B cell (primary cell): ENCODE measurements around the gene RBM6. TPM values are rescaled to one million over a fixed set of nuclear protein-coding genes. Genes with fewer than 3 reads are reported as not detected.

Experiments used
- ATAC-seq: fragments of 200-7000 bp; cut with Tn5 transposase; one replicate; pipeline ENCODE4 v1.10.0; 2021; ENCODE audit warnings: low read depth, mild to moderate bottlenecking, moderate number of reproducible peaks, moderate library complexity
- CTCF ChIA-PET: fragments of 350-600 bp; sonication (Branson Sonifier 250); formaldehyde crosslinking; loops from one replicate; lab custom pipeline; 2021; ENCODE audit warnings: antibody characterized with exemption, inconsistent platforms; lab: Charles Lee
- POLR2A ChIA-PET: fragments of 350-600 bp; sonication (Branson Sonifier 250); formaldehyde crosslinking; loops from one replicate; lab custom pipeline; 2021; ENCODE audit warnings: antibody characterized with exemption; lab: Charles Lee
- DNase-seq: peaks from one replicate; pipeline ENCODE4 v3.0.0; 2013
- H2AFZ ChIP-seq: 2 replicates; pipeline ENCODE4 v1.6.1; 2012; ENCODE audit warnings: mild to moderate bottlenecking, low read depth, low read length; ENCODE audit not compliant: insufficient read depth, poor library complexity, severe bottlenecking
- H3K27ac ChIP-seq, 2 donors: 1 replicate in 1 of 2; 2 replicates in 1 of 2; pipeline ENCODE4 v1.5.1; 2012 to 2013; ENCODE audit warnings: low read length in 2 of 2, mild to moderate bottlenecking in 2 of 2, moderate library complexity in 1 of 2
- H3K27me3 ChIP-seq, 4 experiments: fragments of 200-600 bp in 1 of 4; sonication (generic) in 1 of 4; replicated peaks in 1 of 4; 1 replicate in 2 of 4; 2 replicates in 2 of 4; pipeline versions ENCODE4 v1.6.1 to v1.7.0; 2013 to 2016; ENCODE audit warnings: low read length in 3 of 4, mild to moderate bottlenecking in 2 of 4, mixed read lengths in 1 of 4, moderate library complexity in 1 of 4; ENCODE audit not compliant: insufficient read depth in 4 of 4, control insufficient read depth in 3 of 4; ENCODE audit errors: control extremely low read depth in 1 of 4
- H3K36me3 ChIP-seq, 2 experiments: replicated peaks in 1 of 2; 1 replicate in 1 of 2; 2 replicates in 1 of 2; pipeline versions ENCODE4 v1.6.1 to v1.7.1; 2013; ENCODE audit warnings: low read length in 1 of 2; ENCODE audit not compliant: insufficient read depth in 2 of 2, control insufficient read depth in 1 of 2; ENCODE audit errors: control extremely low read depth in 1 of 2, extremely low read depth in 1 of 2
- H3K4me1 ChIP-seq, 2 donors: fragments of 200-600 bp in 1 of 2; sonication (generic) in 1 of 2; 1 replicate in 1 of 2; 2 replicates in 1 of 2; pipeline versions ENCODE4 v1.5.1 to v1.6.1; 2013 to 2017; ENCODE audit warnings: low read length in 2 of 2; ENCODE audit not compliant: control insufficient read depth in 2 of 2, insufficient read depth in 2 of 2
- H3K4me2 ChIP-seq: replicated peaks from 2 replicates; pipeline ENCODE3; 2012; ENCODE audit warnings: mild to moderate bottlenecking, low read depth, low read length; ENCODE audit not compliant: poor library complexity, severe bottlenecking
- H3K4me3 ChIP-seq, 5 experiments: fragments of 200-600 bp in 1 of 5; sonication (generic) in 1 of 5; 1 replicate in 3 of 5; 2 replicates in 2 of 5; pipeline versions ENCODE4 v1.5.1 to v1.7.0; 2011 to 2016; ENCODE audit warnings: low read length in 4 of 5, mild to moderate bottlenecking in 4 of 5, low read depth in 2 of 5, control low read depth in 1 of 5, moderate library complexity in 1 of 5; ENCODE audit not compliant: insufficient read depth in 1 of 5; ENCODE audit errors: control extremely low read depth in 1 of 5, extremely low read depth in 1 of 5
- H3K79me2 ChIP-seq: fragments of 200-600 bp; sonication (generic); one replicate; pipeline ENCODE4 v1.6.0; 2016; ENCODE audit warnings: low read length; ENCODE audit not compliant: control insufficient read depth, insufficient read depth
- H3K9ac ChIP-seq: fragments of 200-600 bp; sonication (generic); 2 replicates; pipeline ENCODE4 v1.6.1; 2017; ENCODE audit warnings: mild to moderate bottlenecking, low read length, moderate library complexity
- H3K9me3 ChIP-seq, 3 donors: one replicate each; pipeline versions ENCODE4 v1.6.1 to v1.7.1; 2013; ENCODE audit warnings: low read length in 2 of 3; ENCODE audit not compliant: control insufficient read depth in 2 of 3, insufficient read depth in 1 of 3; ENCODE audit errors: control extremely low read depth in 1 of 3
- H4K20me1 ChIP-seq: 2 replicates; pipeline ENCODE4 v1.6.0; 2012; ENCODE audit warnings: mild to moderate bottlenecking, low read length; ENCODE audit not compliant: insufficient read depth, control insufficient read depth, poor library complexity, severe bottlenecking
- H3K27ac Mint-ChIP-seq: one replicate; pipeline ENCODE4 v1.8.0; 2021; ENCODE audit warnings: mixed read lengths
- H3K27me3 Mint-ChIP-seq: one replicate; pipeline ENCODE4 v1.8.0; 2021; ENCODE audit warnings: mixed read lengths
- H3K4me1 Mint-ChIP-seq: one replicate; pipeline ENCODE4 v1.8.0; 2021; ENCODE audit warnings: mixed read lengths
- H3K4me3 Mint-ChIP-seq: one replicate; pipeline ENCODE4 v1.8.0; 2021; ENCODE audit warnings: mixed read lengths
- H3K9me3 Mint-ChIP-seq: one replicate; pipeline ENCODE4 v1.8.0; 2022; ENCODE audit warnings: mixed read lengths; ENCODE audit not compliant: insufficient read depth
- EZH2 ChIP-seq: IDR thresholded peaks from 2 replicates; pipeline ENCODE4 v1.6.1; 2012; ENCODE audit warnings: borderline replicate concordance, low read depth, mild to moderate bottlenecking, moderate library complexity, low read length; ENCODE audit not compliant: insufficient read depth, poor library complexity, severe bottlenecking
- WGBS: methylation state at CpG from one replicate; pipeline ENCODE4 v1.1.5; 2013; ENCODE audit warnings: missing lambda C conversion rate; ENCODE audit not compliant: insufficient coverage; 5-methylcytosine and 5-hydroxymethylcytosine counted together
- intact Hi-C: fragments of 100-400 bp; cut with micrococcal nuclease; formaldehyde crosslinking; loops from one replicate; pipeline ENCODE4 v1.10.0; 2022
- polyA plus RNA-seq: library from polyadenylated mRNA; depleted of rRNA; stranded (reverse); fragments of >200 nt; gene quantifications from 2 replicates; pipeline ENCODE4 v1.2.3, GENCODE V29; 2012
- total RNA-seq, 2 donors: library from RNA; stranded (reverse); fragments of 120-200 nt in 1 of 2; gene quantifications; 1 replicate in 1 of 2; 2 replicates in 1 of 2; pipeline versions ENCODE4 v1.2.3 to v1.2.4, GENCODE V29; 2013 to 2022
- TF ChIP-seq, protein P1 (sequence below): fragments of 200-600 bp; IDR thresholded peaks from one replicate; pipeline ENCODE4 v1.8.0; 2022; ENCODE audit warnings: antibody characterized with exemption, mild to moderate bottlenecking

Gene RBM6
- total and polyA plus RNA-seq, 2 donors (not counting 1 experiment from before 2014, with no cell fraction given): 223 to 285 TPM

DNA sequence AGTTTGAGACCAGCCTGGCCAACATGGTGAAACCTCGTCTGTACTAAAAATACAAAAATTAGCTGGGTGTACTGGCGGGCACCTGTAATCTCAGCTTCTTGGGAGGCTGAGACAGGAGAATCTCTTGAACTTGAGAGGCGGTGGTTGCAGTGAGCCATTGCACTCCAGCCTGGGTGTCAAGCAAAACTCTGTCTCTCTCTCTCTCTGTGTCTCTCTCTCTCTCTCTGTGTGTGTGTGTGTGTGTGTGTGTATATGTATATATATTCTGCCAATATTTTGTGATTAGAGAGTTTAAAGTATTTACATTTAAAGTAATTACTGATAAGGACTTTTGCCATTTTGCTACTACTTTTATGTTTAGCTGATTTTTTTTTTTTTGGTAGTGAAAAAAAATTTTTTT lies 15.7 kb downstream of the RBM6 start:
- POLR2A ChIA-PET: interaction anchor here (0.6 to 0.7 kb wide), 2 partner anchors 90 to 125 kb away, joined by 3 read pairs; no protein-coding TSS in a partner anchor
- H3K4me1 Mint-ChIP-seq: peaks cover 28% of the 10 kb centered on the region
- H3K27ac ChIP-seq: no peak overlapping the region
- no peak overlapping the region for H3K9ac ChIP-seq
- CTCF ChIA-PET: no interaction called here
- no peak overlapping the region for H2AFZ ChIP-seq
- H3K4me3 Mint-ChIP-seq: no peak overlapping the region
- WGBS: 100% methylated on average over 2 of the region's 3 CpGs
- H3K36me3 ChIP-seq: no peaks in the 10 kb centered on the region
- H3K27ac Mint-ChIP-seq: no peak overlapping the region
- intact Hi-C loops: no loop called here
- no peaks in the 10 kb centered on the region for H3K9me3 Mint-ChIP-seq
- no peaks in the 10 kb centered on the region for H3K4me1 ChIP-seq
- ATAC-seq: no peak
- H3K9me3 ChIP-seq: no peaks in the 10 kb centered on the region
- H3K27me3 ChIP-seq: no peaks in the 10 kb centered on the region
- TF ChIP-seq, protein P1, sequence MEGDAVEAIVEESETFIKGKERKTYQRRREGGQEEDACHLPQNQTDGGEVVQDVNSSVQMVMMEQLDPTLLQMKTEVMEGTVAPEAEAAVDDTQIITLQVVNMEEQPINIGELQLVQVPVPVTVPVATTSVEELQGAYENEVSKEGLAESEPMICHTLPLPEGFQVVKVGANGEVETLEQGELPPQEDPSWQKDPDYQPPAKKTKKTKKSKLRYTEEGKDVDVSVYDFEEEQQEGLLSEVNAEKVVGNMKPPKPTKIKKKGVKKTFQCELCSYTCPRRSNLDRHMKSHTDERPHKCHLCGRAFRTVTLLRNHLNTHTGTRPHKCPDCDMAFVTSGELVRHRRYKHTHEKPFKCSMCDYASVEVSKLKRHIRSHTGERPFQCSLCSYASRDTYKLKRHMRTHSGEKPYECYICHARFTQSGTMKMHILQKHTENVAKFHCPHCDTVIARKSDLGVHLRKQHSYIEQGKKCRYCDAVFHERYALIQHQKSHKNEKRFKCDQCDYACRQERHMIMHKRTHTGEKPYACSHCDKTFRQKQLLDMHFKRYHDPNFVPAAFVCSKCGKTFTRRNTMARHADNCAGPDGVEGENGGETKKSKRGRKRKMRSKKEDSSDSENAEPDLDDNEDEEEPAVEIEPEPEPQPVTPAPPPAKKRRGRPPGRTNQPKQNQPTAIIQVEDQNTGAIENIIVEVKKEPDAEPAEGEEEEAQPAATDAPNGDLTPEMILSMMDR: no peak
- TF ChIP-seq EZH2: no peak
- H3K4me2 ChIP-seq: no peak overlapping the region
- no peak overlapping the region for H3K4me3 ChIP-seq
- no peak for DNase-seq
- H3K79me2 ChIP-seq: peaks cover 98% of the 10 kb centered on the region
- H3K27me3 Mint-ChIP-seq: no peaks in the 10 kb centered on the region
- H4K20me1 ChIP-seq: peaks cover 70% of the 10 kb centered on the region

DNA sequence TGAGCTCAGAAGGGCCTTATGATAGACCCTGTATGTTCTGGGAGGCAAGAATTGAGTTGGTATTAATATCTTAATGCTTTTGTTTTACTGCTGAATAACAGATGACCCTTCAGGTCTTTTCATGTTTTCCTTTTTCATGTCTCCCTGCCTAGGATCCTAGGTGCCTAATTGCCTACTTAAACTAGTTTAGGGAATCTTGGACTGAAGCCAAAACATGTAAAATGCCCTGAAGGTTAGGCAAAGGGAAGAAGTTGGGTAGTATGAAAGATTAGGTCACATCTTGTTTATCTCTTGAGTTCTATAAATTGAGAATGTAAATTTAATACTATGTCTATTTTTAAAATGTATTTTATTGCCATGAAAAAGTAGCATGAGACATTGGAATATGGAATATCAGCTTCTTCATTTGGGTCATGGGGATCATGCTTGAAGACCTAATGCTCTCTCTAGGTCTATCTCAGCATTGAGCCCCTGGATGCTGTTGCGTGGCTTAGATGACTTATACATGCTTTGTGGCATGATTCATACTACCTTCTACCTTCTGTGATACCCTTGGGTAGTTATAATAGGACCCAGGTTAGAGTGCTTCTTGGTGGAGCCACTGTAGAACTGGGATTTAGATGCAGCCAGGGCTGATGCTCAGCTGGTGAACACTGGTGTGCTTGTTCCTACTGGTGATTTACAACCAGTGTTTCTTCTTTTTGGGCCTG lies 26.4 kb downstream of the RBM6 start:
- DNase-seq: no peak
- no peaks in the 10 kb centered on the region for H3K27me3 Mint-ChIP-seq
- ATAC-seq: no peak
- H4K20me1 ChIP-seq: peaks cover 77% of the 10 kb centered on the region
- intact Hi-C loops: no loop called here
- POLR2A ChIA-PET: no interaction called here
- H3K9me3 ChIP-seq: no peaks in the 10 kb centered on the region
- H3K9me3 Mint-ChIP-seq: no peaks in the 10 kb centered on the region
- no peak overlapping the region for H3K9ac ChIP-seq
- H3K79me2 ChIP-seq: peaks cover 82% of the 10 kb centered on the region
- peaks cover 14 to 29% of the 10 kb centered on the region in 2 experiments for H3K36me3 ChIP-seq
- CTCF ChIA-PET: no interaction called here
- no peak for TF ChIP-seq EZH2
- TF ChIP-seq, protein P1: no peak
- no peak overlapping the region for H3K27ac ChIP-seq
- H3K4me3 ChIP-seq: no peak overlapping the region
- no peaks in the 10 kb centered on the region for H3K4me1 ChIP-seq
- H3K4me2 ChIP-seq: no peak overlapping the region
- no peak overlapping the region for H2AFZ ChIP-seq
- no peak overlapping the region for H3K4me3 Mint-ChIP-seq
- no peaks in the 10 kb centered on the region for H3K27me3 ChIP-seq
- H3K27ac Mint-ChIP-seq: no peak overlapping the region
- H3K4me1 Mint-ChIP-seq: peaks cover 10% of the 10 kb centered on the region
- WGBS: 100% methylated on average over 1 of the region's 1 CpG
